ENCODE measurements around the gene LMTK2.
A peak's percentile ranks its signal among the peaks of the same experiment; 100 is the strongest.

Gene LMTK2

DNA sequence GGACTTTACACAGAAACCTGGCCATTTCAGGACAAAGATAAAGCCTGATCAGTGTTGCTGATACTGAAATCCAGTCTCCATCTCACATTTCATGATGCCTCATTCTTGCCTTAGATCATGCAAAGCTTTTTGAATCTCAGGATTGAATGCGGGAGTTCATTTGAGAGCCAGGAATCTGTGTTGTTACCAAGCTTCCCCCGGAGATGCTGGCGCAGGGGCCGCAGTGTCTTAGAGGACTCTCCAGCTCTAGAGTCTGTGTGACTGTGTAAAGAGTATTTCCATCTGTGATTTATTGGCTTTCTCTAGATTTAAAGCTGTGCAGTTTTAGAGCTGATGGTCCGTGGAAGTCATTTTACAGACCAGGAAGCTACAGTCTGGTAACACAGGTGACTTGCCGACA is 32.0 kb downstream of the LMTK2 start:
- no peak for DNase-seq

- DNase-seq = no peak
Observed at GRCh38 chr7:98142658-98143057, 36.0 kb downstream of the LMTK2 start.

DNA sequence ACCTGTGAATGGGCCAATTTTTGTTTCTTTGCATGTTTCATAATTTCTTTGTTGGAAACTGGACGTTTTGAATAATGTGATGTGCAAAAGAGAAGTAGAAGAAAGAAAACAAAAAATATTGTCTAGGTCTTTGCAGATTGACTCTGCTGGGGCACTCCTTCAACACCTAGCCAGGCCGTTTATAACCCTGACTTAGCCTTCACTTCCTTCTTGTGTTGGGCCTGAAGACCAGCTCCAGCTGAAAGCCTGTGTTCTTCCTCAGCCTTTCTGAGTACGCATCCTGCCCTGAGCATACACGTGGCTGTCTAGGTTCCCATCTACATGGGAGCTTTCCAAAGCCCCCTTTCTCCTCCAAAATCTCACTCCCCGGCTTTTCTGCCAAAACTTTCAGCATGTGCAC is 41.9 kb downstream of the LMTK2 start:
- no peak for DNase-seq

DNA sequence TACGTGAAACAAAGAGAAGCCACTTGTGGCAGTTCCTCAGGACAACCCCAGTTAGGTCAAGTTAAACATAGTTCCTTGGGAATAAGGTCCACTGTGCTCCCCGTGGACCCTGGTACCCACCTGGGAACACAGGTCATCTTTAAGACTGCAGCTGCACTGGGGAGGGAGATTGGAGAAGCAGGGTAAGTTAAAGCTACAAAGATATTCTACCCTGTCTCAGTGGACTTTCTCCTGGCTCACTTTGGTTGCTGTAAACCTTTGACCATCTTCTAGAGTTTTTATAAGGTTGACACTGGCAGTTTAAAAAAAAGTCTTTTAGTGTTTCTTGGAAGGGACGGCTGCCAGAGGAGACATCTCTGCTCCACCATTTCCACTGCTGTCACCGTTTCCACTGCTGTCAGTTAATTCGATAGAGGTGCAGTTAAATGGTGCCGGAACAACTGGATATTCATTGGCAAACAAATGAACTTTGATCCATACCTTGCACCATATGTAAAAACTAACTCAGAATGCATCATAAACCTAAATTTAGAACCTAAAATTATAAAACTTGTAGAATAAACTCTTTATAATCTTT is 42.5 kb downstream of the LMTK2 start:
- no peak for DNase-seq

GRCh38 chr7:98151884-98152283 is 45.2 kb downstream of the LMTK2 start:
- DNase-seq = no peak

DNA sequence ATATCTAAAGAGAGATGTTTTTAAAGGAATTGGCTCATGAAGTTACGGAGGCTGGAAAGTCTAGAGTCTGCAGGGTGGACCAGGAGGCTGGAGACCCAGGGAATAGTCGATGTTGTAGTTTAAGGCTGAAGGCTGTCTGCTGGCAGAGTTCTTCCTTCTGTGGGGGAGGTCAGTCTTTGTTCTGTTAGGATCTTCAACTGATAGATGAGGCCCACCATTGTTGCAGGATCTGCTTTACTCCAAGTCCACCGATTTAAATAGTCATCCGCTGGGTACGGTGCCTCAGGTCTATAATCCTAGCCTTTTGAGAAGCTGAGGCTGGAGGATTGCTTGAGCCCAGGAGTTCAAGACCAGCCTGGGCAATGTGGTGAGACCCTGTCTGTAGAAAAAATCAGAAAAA is 50.0 kb downstream of the LMTK2 start:
- DNase-seq = no peak

DNA sequence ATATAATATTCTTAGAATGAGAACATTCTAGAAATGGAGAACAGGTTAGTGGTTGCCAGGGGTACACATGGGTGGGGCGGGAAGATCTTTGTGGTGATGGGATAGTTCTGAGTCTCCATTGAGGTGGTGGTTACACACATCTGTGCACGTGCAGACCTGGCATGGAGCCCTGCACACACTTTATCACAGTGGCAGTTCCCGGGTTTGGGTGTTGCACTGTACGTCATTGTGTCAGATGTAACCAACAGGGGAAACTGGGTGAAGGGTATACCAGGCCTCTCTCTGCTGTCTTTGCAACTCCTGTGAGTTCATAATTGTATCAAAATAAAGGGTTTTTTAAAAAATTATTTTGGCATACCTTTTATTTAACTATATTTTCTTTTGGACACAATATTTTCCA is 51.1 kb downstream of the LMTK2 start:
- DNase-seq = no peak

- DNase-seq = no peak
Observed at GRCh38 chr7:98162758-98163157, 56.1 kb downstream of the LMTK2 start.

- no peak for DNase-seq
Observed at GRCh38 chr7:98163269-98163668, 56.6 kb downstream of the LMTK2 start.

- no peak for DNase-seq
Observed at GRCh38 chr7:98163704-98164494, 57.2 kb downstream of the LMTK2 start.

DNA sequence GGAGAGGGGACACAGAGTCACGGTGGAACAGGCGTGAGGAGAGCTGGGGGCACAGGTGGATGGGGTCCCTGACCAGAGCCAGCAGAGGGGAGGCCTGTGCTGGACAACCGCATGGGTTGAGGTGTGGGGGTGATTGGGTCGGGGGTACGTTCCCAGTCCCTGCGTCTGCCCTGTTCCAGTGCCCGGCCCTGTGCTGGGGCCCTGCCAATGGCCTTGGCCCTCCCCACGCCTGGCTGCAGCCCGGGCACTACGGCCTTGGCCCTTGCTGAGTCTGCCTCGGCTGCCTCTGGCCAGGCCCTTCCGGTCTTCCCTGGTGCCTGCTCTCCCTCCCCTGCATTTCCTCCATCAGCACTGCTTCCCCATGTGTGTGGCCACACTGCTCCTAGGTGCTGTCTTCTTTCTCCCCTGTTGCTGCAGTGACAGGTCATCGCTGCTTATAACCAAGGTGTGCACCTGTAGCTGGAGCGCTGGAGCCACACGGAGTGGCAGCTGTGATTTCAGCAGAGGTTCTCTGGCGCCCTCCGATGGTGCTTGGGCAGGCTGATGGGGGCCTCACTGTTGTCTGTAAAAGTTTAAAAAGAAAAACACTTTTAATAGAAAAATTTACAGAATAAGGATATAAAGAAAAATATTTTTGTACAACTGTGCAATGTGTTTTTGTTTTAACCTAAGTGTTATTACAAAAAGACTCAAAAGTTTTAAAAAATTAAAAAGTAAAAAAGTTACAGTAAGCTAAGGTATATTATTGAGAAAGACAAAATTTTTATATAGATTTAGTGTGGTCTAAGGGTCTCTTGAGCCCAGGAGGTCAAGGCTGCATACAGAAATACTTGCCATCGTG is 59.4 kb downstream of the LMTK2 start:
- peak; percentile 20 for DNase-seq

GRCh38 chr7:98166668-98166970 is 60.0 kb downstream of the LMTK2 start:
- DNase-seq = no peak

DNA sequence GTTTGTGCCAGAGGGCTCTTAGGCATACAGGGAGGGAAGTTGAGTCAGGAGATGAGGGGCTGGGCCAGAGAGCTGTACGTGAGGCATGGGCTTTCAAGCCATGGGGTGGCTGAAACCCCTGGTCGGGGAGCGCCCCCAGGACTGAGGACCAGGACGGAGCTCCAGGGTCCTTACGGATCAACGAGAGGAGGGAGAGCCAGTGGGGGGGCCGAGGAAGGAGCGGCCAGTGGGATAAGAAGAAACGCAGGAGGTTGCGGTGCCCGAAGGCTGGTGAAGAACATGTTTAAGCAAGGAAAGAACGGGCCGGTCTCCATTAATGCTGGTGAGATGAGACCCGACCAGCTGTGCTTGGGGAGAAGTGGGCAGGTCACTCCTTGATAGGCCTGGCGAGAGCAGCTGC is 61.0 kb downstream of the LMTK2 start:
- DNase-seq = no peak

DNA sequence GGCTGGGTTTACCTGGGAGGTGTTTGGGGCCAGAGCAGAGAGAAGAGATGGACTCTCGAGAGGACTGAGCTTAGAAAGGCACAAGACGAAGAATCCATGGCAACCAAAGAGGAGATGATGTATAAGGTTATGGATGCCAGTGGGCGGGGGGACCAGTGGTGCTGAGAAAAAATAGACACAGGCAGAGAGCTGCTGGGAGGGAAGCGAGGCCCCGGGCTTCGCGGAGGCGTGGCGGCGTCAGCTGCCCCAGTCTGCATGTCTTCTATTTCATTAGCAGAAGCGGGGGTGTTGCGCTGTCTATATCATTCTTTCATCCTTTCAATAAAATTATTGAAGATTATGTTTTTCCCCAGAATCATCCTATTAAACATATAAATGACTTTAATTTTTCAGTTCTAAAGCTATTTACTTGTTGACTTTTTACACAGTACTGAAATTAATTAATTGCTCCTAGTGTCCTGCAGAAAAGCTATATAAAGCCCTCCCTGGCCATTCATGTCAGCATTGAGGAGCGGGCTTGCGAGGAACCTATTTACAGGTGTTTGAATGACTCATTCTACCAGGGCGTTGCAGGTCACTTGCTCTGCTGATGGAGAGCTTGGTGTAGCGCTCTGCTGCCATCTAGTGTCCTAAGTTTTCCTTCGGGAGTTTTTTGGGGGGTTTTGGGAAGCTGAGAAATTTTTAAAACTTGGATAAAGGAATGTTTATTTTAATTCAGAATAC is 61.7 kb downstream of the LMTK2 start:
- peak; percentile 60 for DNase-seq

GRCh38 chr7:98168904-98169621 is 62.4 kb downstream of the LMTK2 start:
- DNase-seq = no peak

GRCh38 chr7:98170966-98171365 is 64.3 kb downstream of the LMTK2 start:
- no peak for DNase-seq

DNA sequence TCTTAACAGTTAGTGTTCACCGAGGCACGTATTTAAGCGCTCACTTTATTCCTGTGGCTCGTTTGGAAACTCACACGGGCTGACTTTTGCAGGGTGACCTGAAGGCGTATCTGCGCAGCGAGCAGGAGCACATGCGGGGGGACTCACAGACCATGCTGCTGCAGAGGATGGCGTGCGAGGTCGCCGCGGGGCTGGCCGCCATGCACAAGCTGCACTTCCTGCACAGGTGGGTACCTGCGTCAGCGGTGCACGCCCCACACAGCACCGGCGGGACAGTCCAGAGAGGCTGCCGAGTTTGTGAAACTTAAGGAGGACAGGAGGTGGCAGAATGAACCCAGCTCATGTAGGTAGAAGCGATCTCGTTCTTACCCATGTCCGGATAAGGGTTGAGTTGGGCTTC is 64.8 kb downstream of the LMTK2 start:
- DNase-seq = no peak

GRCh38 chr7:98174334-98175259 is 67.9 kb downstream of the LMTK2 start:
- no peak for DNase-seq

- no peak for DNase-seq
Observed at GRCh38 chr7:98175260-98175940, 68.7 kb downstream of the LMTK2 start.

- DNase-seq = no peak
Observed at GRCh38 chr7:98177553-98177952, 70.9 kb downstream of the LMTK2 start.

DNA sequence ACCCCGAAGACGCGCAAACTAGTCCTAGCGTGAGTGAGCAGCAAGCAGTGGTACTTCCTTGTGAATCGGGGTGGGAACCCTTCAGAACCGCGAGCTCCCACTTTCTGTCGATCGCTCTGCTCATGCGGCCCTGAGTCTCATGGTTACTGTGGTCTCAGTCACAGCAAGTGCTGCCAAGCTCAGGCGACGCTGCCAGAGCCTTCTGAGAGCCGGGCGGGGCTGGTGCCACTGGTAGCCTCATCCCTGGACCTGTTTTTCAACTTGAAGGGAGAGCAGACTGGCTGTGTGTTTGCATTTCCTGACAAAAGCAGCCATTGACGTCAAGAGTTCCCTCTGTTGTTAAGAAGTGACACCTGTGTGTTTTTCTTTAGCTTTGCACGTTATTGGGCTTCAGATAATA is 71.7 kb downstream of the LMTK2 start:
- no peak for DNase-seq

Data from NCI-H1105 treated with DMSO at 0.1 percent for 48 hours (cell line).